ENCODE results near the gene OBSL1.

- peak; percentile 100 for TF ChIP-seq CTCF (IDR thresholded peaks at IDR 0.05)
- no peak for TF ChIP-seq SIN3A (IDR thresholded peaks at IDR 0.05; ENCODE audit: borderline replicate concordance, insufficient read depth, low read depth, low read length)
- TF ChIP-seq POLR2AphosphoS5 (IDR thresholded peaks at IDR 0.05; ENCODE audit: low read depth, low read length): no peak
Observed at GRCh38 chr2:219541611-219542180, 29.6 kb downstream of the OBSL1 start.

Data from Panc1 (cell line).